Endothelial cell of umbilical vein (primary cell): ENCODE data around the gene FRMD5. TPM values are rescaled to one million over a fixed set of nuclear protein-coding genes. Genes with fewer than 3 reads are reported as not detected.

Experiments
- BruUV-seq: library from RNA; stranded (reverse); fragments of 400-500 nt; replicated peaks from 2 replicates; lab custom pipeline; 2021; lab: Mats Ljungman, UMichigan
- CTCF ChIA-PET: fragments of 300-600, 350-600 bp; sonication (Branson Sonifier 250); formaldehyde crosslinking; loops from one replicate; lab custom pipeline; 2021; ENCODE audit warnings: antibody characterized with exemption, inconsistent platforms; lab: Charles Lee
- POLR2A ChIA-PET: fragments of 300-600, 350-600 bp; sonication (Branson Sonifier 250); formaldehyde crosslinking; loops from one replicate; lab custom pipeline; 2021; ENCODE audit warnings: antibody characterized with exemption, inconsistent platforms; lab: Charles Lee
- DNase-seq: peaks from one replicate; pipeline ENCODE4 v3.0.0-alpha.2; 2011; ENCODE audit warnings: low read depth, low spot score
- FAIRE-seq: peaks from 2 replicates; lab custom pipeline; 2011; peaks lifted over from hg19 to GRCh38; lab: Jason Lieb, UNC
- H2AFZ ChIP-seq: 2 replicates; pipeline ENCODE4 v1.6.0; 2012; ENCODE audit warnings: low read depth, low read length, control low read depth, inconsistent platforms
- H3K27ac ChIP-seq: 2 replicates; pipeline ENCODE4 v1.5.1; 2011; ENCODE audit warnings: low read depth, mild to moderate bottlenecking, control low read depth, low read length, moderate library complexity; ENCODE audit not compliant: insufficient read depth
- H3K27me3 ChIP-seq, 2 experiments: 2 replicates each; pipeline versions ENCODE4 v1.6.0 to v1.6.1; 2011; ENCODE audit warnings: low read length in 2 of 2, mixed read lengths in 1 of 2; ENCODE audit not compliant: control insufficient read depth in 2 of 2, insufficient read depth in 2 of 2
- H3K36me3 ChIP-seq, 2 experiments: 2 replicates in 1 of 2; 3 replicates in 1 of 2; pipeline ENCODE4 v1.5.1; 2011; ENCODE audit warnings: low read length in 2 of 2, mild to moderate bottlenecking in 1 of 2, moderate library complexity in 1 of 2; ENCODE audit not compliant: control insufficient read depth in 2 of 2, insufficient read depth in 2 of 2; ENCODE audit errors: extremely low read depth in 1 of 2
- H3K4me1 ChIP-seq: 3 replicates; pipeline ENCODE4 v1.5.1; 2011; ENCODE audit warnings: mild to moderate bottlenecking, low read length; ENCODE audit not compliant: control insufficient read depth, insufficient read depth; ENCODE audit errors: extremely low read depth
- H3K4me2 ChIP-seq: 2 replicates; pipeline ENCODE4 v1.6.1; 2011; ENCODE audit warnings: low read length, control low read depth, mixed read lengths; ENCODE audit not compliant: insufficient read depth
- H3K4me3 ChIP-seq, 3 experiments: fragments of 200-600 bp in 1 of 3; sonication (generic), shearing (Covaris generic) in 1 of 3; replicated peaks in 1 of 3; 2 replicates each; pipeline ENCODE4 v1.5.1; 2011 to 2016; ENCODE audit warnings: control low read depth in 3 of 3, low read length in 3 of 3, mild to moderate bottlenecking in 2 of 3, inconsistent platforms in 1 of 3, low read depth in 1 of 3, moderate library complexity in 1 of 3; ENCODE audit not compliant: insufficient read depth in 1 of 3
- H3K79me2 ChIP-seq: 2 replicates; pipeline ENCODE4 v1.6.0; 2012; ENCODE audit warnings: low read length, inconsistent platforms; ENCODE audit not compliant: control insufficient read depth, insufficient read depth
- H3K9ac ChIP-seq: replicated peaks from 2 replicates; pipeline ENCODE3; 2011; ENCODE audit warnings: low read length, control low read depth; ENCODE audit not compliant: insufficient read depth; ENCODE audit errors: extremely low read depth
- H3K9me1 ChIP-seq: replicated peaks from 3 replicates; pipeline ENCODE4 v1.6.0; 2011; ENCODE audit warnings: mild to moderate bottlenecking, low read length; ENCODE audit not compliant: control insufficient read depth, insufficient read depth; ENCODE audit errors: extremely low read depth
- H3K9me3 ChIP-seq: replicated peaks from 2 replicates; pipeline ENCODE4 v1.5.1; 2012; ENCODE audit warnings: low read length, inconsistent platforms; ENCODE audit not compliant: control insufficient read depth, insufficient read depth
- H4K20me1 ChIP-seq: replicated peaks from 2 replicates; pipeline ENCODE3; 2011; ENCODE audit warnings: mild to moderate bottlenecking, low read length; ENCODE audit not compliant: control insufficient read depth, insufficient read depth; ENCODE audit errors: extremely low read depth
- FOS ChIP-seq: IDR thresholded peaks from 2 replicates; pipeline ENCODE4 v1.6.1; 2011; ENCODE audit warnings: mild to moderate bottlenecking, low read length, moderate library complexity, borderline replicate concordance; ENCODE audit not compliant: insufficient read depth
- GATA2 ChIP-seq: IDR thresholded peaks from 2 replicates; pipeline ENCODE4 v1.7.0; 2011; ENCODE audit warnings: low read depth, mild to moderate bottlenecking, moderate library complexity, mixed read lengths, low read length; ENCODE audit not compliant: insufficient read length, insufficient read depth
- JUN ChIP-seq: IDR thresholded peaks from 2 replicates; pipeline ENCODE4 v1.6.1; 2011; ENCODE audit warnings: borderline replicate concordance, low read depth; ENCODE audit not compliant: insufficient read length, insufficient read depth
- dilution Hi-C: fragments of 300-500 bp; cut with MboI; formaldehyde crosslinking; loops from one replicate; pipeline ENCODE4 v1.15.0; 2019; ENCODE audit warnings: low sequenced_read_pairs; ENCODE audit not compliant: extremely low pct_ligation_motif_present
- intact Hi-C: fragments of 100-400 bp; cut with micrococcal nuclease; formaldehyde crosslinking; loops from one replicate; pipeline ENCODE4 v1.10.0; 2022
- polyA plus RNA-seq, 4 experiments: library from polyadenylated mRNA; depleted of rRNA in 3 of 4; stranded (reverse) in 3 of 4; unstranded in 1 of 4; fragments of >200 nt; gene quantifications; 2 replicates each; pipeline versions ENCODE4 v1.2.1 to v1.2.3, GENCODE V29; 2011 to 2012; ENCODE audit warnings: missing spikeins in 1 of 4
- total RNA-seq: library from RNA; stranded (reverse); gene quantifications from 2 replicates; pipeline ENCODE4 v1.2.3, GENCODE V29; 2021
- TF ChIP-seq, protein P1 (sequence below), 2 donors: IDR thresholded peaks; 1 replicate in 1 of 2; 2 replicates in 1 of 2; pipeline ENCODE4 v1.5.1; 2011; ENCODE audit warnings: low read length in 2 of 2, mild to moderate bottlenecking in 2 of 2, moderate library complexity in 2 of 2, control low read depth in 1 of 2, inconsistent platforms in 1 of 2, low read depth in 1 of 2; ENCODE audit not compliant: insufficient read depth in 1 of 2; ENCODE audit errors: extremely low read depth in 1 of 2

FRMD5 gene
- total and polyA plus RNA-seq, 2 donors (not counting 3 experiments of a cell fraction or from before 2014, with no cell fraction given): 16.7 to 20.2 TPM

DNA sequence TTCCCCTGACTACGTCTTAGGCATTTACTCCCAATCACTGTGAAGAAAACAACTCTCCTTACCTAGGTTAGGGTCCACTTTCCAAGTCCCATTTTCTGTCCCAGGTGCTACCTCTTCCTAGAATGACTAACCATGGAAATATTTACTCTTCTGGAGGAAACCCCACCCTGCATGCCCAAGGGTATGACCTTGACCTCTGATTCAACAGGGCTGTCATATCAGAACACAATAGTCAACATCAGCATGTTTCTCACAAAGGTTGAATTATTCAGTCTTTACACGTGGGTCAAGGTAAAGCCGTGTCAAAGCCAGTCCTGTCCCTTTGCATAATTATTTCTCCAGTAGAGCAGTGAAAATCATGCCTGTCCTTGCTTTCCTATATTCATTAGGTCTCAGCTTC lies 4.3 kb upstream of the FRMD5 start:
- Histone ChIP-seq H3K9me1 (no peaks in the 10 kb centered on the region), H3K27ac (no peak overlapping the region), H4K20me1 (no peaks in the 10 kb centered on the region), H3K79me2 (no peaks in the 10 kb centered on the region), H3K9me3 (no peaks in the 10 kb centered on the region), H3K4me2 (no peak overlapping the region), H2AFZ (no peak overlapping the region), H3K9ac (no peak overlapping the region), H3K36me3 (no peaks in the 10 kb centered on the region), H3K4me1 (peaks cover 12% of the 10 kb centered on the region), H3K27me3 (no peaks in the 10 kb centered on the region), H3K4me3 (no peak overlapping the region)
- DNase-seq: no peak
- POLR2A ChIA-PET: no interaction called here
- no TSS peak for BruUV-seq
- peak; percentile 37 for FAIRE-seq
- dilution Hi-C loops: no loop called here
- TF ChIP-seq GATA2 (peak; percentile 19), FOS (peak; percentile 57), JUN (peak; percentile 2)
- TF ChIP-seq, protein P1, sequence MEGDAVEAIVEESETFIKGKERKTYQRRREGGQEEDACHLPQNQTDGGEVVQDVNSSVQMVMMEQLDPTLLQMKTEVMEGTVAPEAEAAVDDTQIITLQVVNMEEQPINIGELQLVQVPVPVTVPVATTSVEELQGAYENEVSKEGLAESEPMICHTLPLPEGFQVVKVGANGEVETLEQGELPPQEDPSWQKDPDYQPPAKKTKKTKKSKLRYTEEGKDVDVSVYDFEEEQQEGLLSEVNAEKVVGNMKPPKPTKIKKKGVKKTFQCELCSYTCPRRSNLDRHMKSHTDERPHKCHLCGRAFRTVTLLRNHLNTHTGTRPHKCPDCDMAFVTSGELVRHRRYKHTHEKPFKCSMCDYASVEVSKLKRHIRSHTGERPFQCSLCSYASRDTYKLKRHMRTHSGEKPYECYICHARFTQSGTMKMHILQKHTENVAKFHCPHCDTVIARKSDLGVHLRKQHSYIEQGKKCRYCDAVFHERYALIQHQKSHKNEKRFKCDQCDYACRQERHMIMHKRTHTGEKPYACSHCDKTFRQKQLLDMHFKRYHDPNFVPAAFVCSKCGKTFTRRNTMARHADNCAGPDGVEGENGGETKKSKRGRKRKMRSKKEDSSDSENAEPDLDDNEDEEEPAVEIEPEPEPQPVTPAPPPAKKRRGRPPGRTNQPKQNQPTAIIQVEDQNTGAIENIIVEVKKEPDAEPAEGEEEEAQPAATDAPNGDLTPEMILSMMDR (IDR thresholded peaks at IDR 0.05; ENCODE audit: extremely low read depth in 1 of 2, insufficient read depth in 1 of 2, low read depth in 1 of 2, low read length in 2 of 2): no peak
- CTCF ChIA-PET: interaction anchor here (1.4 to 1.8 kb wide), 2 partner anchors 8 to 16 kb away, joined by 4 to 5 read pairs; no protein-coding TSS in a partner anchor
- intact Hi-C loops: loop anchor here (10.0 kb wide), 1 partner anchor 285 kb away; no protein-coding TSS in a partner anchor
